Vagina (tissue), 2 donors: ENCODE data around the gene EPS8L2.

Experiments
- POLR2A ChIP-seq, 2 donors: fragments of 450-650 bp; IDR thresholded peaks; one replicate each; pipeline ENCODE4 v1.6.1; 2017; ENCODE audit warnings: antibody characterized with exemption in 2 of 2, mild to moderate bottlenecking in 2 of 2, moderate library complexity in 2 of 2
- TF ChIP-seq, protein P1 (sequence below), 3 experiments: fragments of 450-650 bp in 2 of 3; fragments of 200-600 bp in 1 of 3; sonication (generic) in 1 of 3; IDR thresholded peaks; one replicate each; pipeline ENCODE4 v1.5.1; 2017 to 2019; ENCODE audit warnings: antibody characterized with exemption in 3 of 3, mild to moderate bottlenecking in 2 of 3, moderate library complexity in 2 of 3

DNA sequence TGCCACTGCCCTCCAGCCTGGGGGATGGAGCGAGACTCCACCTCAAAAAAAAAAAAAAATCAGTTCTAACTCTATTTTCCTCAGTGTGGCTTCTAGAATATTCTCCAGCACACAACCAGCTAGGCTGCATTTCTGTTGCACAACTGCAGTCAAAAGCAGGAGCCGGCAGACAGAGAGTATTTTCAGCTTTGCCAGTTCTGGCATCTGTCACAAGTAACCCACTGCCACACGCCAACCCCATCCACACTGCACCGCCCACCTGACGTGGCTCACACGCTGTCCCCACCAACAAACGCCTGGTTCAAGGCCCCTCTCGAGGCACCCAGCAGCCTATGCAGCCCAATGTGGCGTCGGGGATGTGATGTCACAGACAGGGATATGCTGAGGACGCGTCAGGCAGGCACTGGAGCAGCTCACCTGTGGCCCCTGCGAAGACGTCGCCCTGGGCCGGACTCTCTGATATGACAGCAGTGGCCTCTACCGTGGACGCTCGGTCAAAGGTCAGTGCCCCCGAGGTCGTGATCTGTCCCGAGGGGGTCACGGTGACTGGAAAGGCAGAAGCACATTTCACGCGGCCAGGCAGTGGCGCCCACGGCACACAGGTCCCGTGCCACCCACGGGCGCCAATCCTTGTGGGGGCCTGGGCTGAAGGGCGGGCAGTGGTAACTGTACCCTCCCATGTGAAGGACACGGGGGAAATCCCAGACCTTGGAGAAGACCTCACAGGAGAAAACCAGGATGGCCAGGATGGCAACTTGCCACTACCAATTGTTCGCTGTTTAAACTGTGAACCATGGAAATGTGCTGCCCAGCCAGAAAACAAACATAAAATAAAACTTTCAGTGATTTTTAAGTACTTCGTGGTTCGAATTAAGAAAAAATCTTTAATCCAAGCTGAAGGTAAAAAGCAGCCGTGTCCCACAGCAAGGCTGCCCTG, 26.5 kb upstream of the EPS8L2 start:
- no peak for TF ChIP-seq POLR2A (IDR thresholded peaks at IDR 0.05)
- TF ChIP-seq, protein P1, sequence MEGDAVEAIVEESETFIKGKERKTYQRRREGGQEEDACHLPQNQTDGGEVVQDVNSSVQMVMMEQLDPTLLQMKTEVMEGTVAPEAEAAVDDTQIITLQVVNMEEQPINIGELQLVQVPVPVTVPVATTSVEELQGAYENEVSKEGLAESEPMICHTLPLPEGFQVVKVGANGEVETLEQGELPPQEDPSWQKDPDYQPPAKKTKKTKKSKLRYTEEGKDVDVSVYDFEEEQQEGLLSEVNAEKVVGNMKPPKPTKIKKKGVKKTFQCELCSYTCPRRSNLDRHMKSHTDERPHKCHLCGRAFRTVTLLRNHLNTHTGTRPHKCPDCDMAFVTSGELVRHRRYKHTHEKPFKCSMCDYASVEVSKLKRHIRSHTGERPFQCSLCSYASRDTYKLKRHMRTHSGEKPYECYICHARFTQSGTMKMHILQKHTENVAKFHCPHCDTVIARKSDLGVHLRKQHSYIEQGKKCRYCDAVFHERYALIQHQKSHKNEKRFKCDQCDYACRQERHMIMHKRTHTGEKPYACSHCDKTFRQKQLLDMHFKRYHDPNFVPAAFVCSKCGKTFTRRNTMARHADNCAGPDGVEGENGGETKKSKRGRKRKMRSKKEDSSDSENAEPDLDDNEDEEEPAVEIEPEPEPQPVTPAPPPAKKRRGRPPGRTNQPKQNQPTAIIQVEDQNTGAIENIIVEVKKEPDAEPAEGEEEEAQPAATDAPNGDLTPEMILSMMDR (IDR thresholded peaks at IDR 0.05), result no peak
